Fibroblast of lung (primary cell): Measurements from ENCODE around the gene NTMT2. TPM values are rescaled to one million over a fixed set of nuclear protein-coding genes. Genes with fewer than 3 reads are reported as not detected.

ENCODE experiments used
- DNase-seq, 2 donors: peaks; one replicate each; pipeline versions ENCODE4 v3.0.0 to v3.0.0-alpha.2; 2010; ENCODE audit warnings: low read depth in 2 of 2
- H2AFZ ChIP-seq: 2 replicates; pipeline ENCODE4 v1.5.1; 2012; ENCODE audit warnings: low read length, control low read depth, inconsistent platforms
- H3K27ac ChIP-seq: 2 replicates; pipeline ENCODE4 v1.5.1; 2011; ENCODE audit warnings: low read length, control low read depth; ENCODE audit not compliant: insufficient read depth
- H3K27me3 ChIP-seq: 2 replicates; pipeline ENCODE4 v1.5.1; 2011; ENCODE audit warnings: mild to moderate bottlenecking, low read length; ENCODE audit not compliant: control insufficient read depth, insufficient read depth
- H3K36me3 ChIP-seq: 2 replicates; pipeline ENCODE4 v1.5.1; 2011; ENCODE audit warnings: low read length; ENCODE audit not compliant: control insufficient read depth, insufficient read depth
- H3K4me1 ChIP-seq: 2 replicates; pipeline ENCODE4 v1.5.1; 2011; ENCODE audit warnings: low read length; ENCODE audit not compliant: control insufficient read depth, insufficient read depth; ENCODE audit errors: extremely low read depth
- H3K4me2 ChIP-seq: 2 replicates; pipeline ENCODE4 v1.5.1; 2011; ENCODE audit warnings: low read length, control low read depth; ENCODE audit not compliant: insufficient read depth; ENCODE audit errors: extremely low read depth
- H3K4me3 ChIP-seq, 4 experiments: fragments of 200-600 bp in 1 of 4; sonication (generic) in 1 of 4; replicated peaks in 1 of 4; 2 replicates each; pipeline ENCODE4 v1.5.1; 2011 to 2016; ENCODE audit warnings: low read length in 4 of 4, low read depth in 3 of 4, mild to moderate bottlenecking in 3 of 4, control low read depth in 2 of 4, inconsistent platforms in 1 of 4, mixed read lengths in 1 of 4; ENCODE audit not compliant: insufficient read depth in 1 of 4; ENCODE audit errors: control extremely low read depth in 1 of 4
- H3K79me2 ChIP-seq: 2 replicates; pipeline ENCODE4 v1.5.1; 2012; ENCODE audit warnings: mild to moderate bottlenecking, low read length, inconsistent platforms; ENCODE audit not compliant: control insufficient read depth, insufficient read depth
- H3K9ac ChIP-seq: 2 replicates; pipeline ENCODE4 v1.5.1; 2011; ENCODE audit warnings: mild to moderate bottlenecking, low read length, control low read depth; ENCODE audit not compliant: insufficient read depth
- H3K9me3 ChIP-seq: 2 replicates; pipeline ENCODE4 v1.5.1; 2012; ENCODE audit warnings: low read depth, low read length; ENCODE audit not compliant: control insufficient read depth, insufficient read depth
- H4K20me1 ChIP-seq: 2 replicates; pipeline ENCODE4 v1.5.1; 2011; ENCODE audit warnings: low read length; ENCODE audit not compliant: control insufficient read depth, insufficient read depth; ENCODE audit errors: extremely low read depth
- EZH2 ChIP-seq: IDR thresholded peaks from 2 replicates; pipeline ENCODE4 v1.5.1; 2012; ENCODE audit warnings: low read length, control low read depth, mild to moderate bottlenecking; ENCODE audit errors: missing control alignments
- polyA plus RNA-seq, 2 donors: library from polyadenylated mRNA; depleted of rRNA in 1 of 2; stranded (reverse) in 1 of 2; unstranded in 1 of 2; fragments of >200 nt; gene quantifications; 2 replicates each; pipeline ENCODE4 v1.2.1, GENCODE V29; 2011 to 2012; ENCODE audit warnings: missing spikeins in 1 of 2
- total RNA-seq: library from RNA; depleted of rRNA; stranded (reverse); fragments of >200 nt; gene quantifications from 2 replicates; pipeline ENCODE4 v1.2.1, GENCODE V29; 2014
- TF ChIP-seq, protein P1 (sequence below), 2 donors: IDR thresholded peaks in 1 of 2; conservative IDR thresholded peaks in 1 of 2; 1 replicate in 1 of 2; 2 replicates in 1 of 2; pipeline ENCODE4 v1.5.1; 2011 to 2012; ENCODE audit warnings: low read length in 2 of 2, control low read depth in 1 of 2, inconsistent platforms in 1 of 2, low read depth in 1 of 2, mild to moderate bottlenecking in 1 of 2

Gene NTMT2
- total and polyA plus RNA-seq, 2 donors (not counting 1 experiment from before 2014, with no cell fraction given), result not detected

DNA sequence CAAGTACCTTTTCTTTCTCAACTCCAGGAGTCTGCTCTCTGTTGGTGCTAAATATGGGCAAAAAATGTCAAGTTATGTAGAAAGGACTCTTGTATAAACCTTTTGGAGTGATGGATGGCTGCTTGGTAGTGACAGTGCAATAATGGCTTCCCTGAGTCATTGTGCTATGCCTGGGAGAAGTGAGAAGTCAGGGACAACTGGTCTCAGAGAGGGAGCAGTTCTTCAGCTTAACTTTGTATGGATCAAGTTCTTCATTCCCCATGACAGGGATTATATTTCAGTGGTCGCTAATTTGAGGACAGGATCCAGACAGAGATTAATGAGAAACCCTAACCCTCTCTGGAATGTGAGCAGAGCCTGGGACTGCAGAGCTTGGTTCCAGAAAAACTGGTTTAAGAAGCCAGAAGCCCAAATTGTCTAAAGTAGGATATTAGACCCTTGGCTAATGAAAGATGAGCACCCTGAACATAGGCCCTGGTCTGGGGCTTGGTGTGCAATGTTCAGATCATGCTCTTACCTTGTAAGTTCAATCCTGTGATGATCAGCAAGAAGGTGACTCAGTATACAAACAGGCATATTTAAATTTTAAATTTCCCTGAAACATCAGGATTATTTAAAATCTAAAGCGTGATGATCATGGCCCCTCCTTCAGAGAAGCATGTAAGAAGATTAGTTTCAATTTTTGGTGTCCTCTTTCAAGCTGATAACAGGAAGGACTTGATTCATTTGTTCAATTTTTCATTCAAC is 50.9 kb downstream of the NTMT2 start:
- H3K79me2 ChIP-seq, result no peaks in the 10 kb centered on the region
- H3K9me3 ChIP-seq, result no peaks in the 10 kb centered on the region
- no peaks in the 10 kb centered on the region for H4K20me1 ChIP-seq
- no peaks in the 10 kb centered on the region for H3K4me1 ChIP-seq
- H3K4me2 ChIP-seq, result no peak overlapping the region
- no peaks in the 10 kb centered on the region for H3K27me3 ChIP-seq
- H3K4me3 ChIP-seq, result no peak overlapping the region
- H3K9ac ChIP-seq, result no peak overlapping the region
- H3K27ac ChIP-seq, result no peak overlapping the region
- DNase-seq, result peak in 1 of 2 donors; percentile 25
- TF ChIP-seq EZH2, result no peak
- TF ChIP-seq, protein P1, sequence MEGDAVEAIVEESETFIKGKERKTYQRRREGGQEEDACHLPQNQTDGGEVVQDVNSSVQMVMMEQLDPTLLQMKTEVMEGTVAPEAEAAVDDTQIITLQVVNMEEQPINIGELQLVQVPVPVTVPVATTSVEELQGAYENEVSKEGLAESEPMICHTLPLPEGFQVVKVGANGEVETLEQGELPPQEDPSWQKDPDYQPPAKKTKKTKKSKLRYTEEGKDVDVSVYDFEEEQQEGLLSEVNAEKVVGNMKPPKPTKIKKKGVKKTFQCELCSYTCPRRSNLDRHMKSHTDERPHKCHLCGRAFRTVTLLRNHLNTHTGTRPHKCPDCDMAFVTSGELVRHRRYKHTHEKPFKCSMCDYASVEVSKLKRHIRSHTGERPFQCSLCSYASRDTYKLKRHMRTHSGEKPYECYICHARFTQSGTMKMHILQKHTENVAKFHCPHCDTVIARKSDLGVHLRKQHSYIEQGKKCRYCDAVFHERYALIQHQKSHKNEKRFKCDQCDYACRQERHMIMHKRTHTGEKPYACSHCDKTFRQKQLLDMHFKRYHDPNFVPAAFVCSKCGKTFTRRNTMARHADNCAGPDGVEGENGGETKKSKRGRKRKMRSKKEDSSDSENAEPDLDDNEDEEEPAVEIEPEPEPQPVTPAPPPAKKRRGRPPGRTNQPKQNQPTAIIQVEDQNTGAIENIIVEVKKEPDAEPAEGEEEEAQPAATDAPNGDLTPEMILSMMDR (conservative IDR thresholded peaks at IDR 0.05 in 1 of 2, IDR thresholded peaks at IDR 0.05 in 1 of 2; ENCODE audit: low read depth in 1 of 2, low read length in 2 of 2), result no peak
- H3K36me3 ChIP-seq, result no peaks in the 10 kb centered on the region
- no peak overlapping the region for H2AFZ ChIP-seq

DNA sequence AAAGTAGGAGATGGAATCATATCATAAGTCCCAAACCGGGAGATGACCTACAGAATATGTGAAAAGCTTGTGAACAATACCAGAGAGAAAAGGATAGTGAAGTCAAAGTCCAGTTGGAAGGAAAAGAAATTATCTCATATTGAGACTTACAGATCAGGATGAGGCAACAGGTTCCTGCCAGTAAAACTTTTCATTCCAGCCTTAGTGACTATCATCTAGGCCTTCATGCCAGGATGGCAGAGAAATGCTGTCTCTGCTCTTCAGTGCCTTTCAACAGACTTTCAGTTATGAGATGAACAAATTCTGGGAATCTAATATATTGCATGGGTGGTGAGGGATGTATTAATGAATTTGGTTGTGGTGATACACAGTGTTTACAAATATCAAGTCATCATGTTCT is 52.3 kb downstream of the NTMT2 start:
- no peak overlapping the region for H2AFZ ChIP-seq
- H3K4me1 ChIP-seq, result no peaks in the 10 kb centered on the region
- no peaks in the 10 kb centered on the region for H4K20me1 ChIP-seq
- no peak overlapping the region for H3K9ac ChIP-seq
- no peaks in the 10 kb centered on the region for H3K36me3 ChIP-seq
- no peaks in the 10 kb centered on the region for H3K79me2 ChIP-seq
- no peaks in the 10 kb centered on the region for H3K27me3 ChIP-seq
- H3K4me2 ChIP-seq, result no peak overlapping the region
- H3K27ac ChIP-seq, result no peak overlapping the region
- DNase-seq, result no peak
- TF ChIP-seq, protein P1 (conservative IDR thresholded peaks at IDR 0.05 in 1 of 2, IDR thresholded peaks at IDR 0.05 in 1 of 2; ENCODE audit: low read depth in 1 of 2, low read length in 2 of 2), result no peak
- TF ChIP-seq EZH2, result no peak
- H3K4me3 ChIP-seq, result no peak overlapping the region
- no peaks in the 10 kb centered on the region for H3K9me3 ChIP-seq

DNA sequence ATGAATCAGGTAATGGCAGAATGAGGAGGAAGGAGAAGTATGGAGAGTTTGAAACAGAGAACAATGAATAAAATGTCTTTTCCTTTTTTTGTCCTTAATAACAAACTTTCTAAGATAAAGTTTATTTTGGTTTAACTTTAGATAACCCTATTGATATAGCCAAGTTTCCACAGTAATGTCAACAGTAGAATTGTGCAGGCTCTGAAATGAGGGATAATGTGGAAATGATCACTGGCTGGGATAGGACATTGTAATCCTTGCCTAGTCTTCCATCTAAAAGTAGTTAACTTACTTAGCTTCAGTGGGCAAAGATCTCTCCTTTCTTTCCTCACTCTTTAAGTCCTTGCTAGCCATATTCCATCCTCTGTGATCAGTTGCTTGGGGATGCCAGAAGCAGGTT is 52.8 kb downstream of the NTMT2 start:
- H4K20me1 ChIP-seq, result no peaks in the 10 kb centered on the region
- no peak overlapping the region for H3K4me3 ChIP-seq
- no peaks in the 10 kb centered on the region for H3K4me1 ChIP-seq
- no peak overlapping the region for H2AFZ ChIP-seq
- TF ChIP-seq, protein P1 (conservative IDR thresholded peaks at IDR 0.05 in 1 of 2, IDR thresholded peaks at IDR 0.05 in 1 of 2; ENCODE audit: low read depth in 1 of 2, low read length in 2 of 2), result no peak
- no peak for TF ChIP-seq EZH2
- no peaks in the 10 kb centered on the region for H3K9me3 ChIP-seq
- no peak for DNase-seq
- no peak overlapping the region for H3K4me2 ChIP-seq
- H3K27me3 ChIP-seq, result no peaks in the 10 kb centered on the region
- H3K79me2 ChIP-seq, result no peaks in the 10 kb centered on the region
- no peak overlapping the region for H3K27ac ChIP-seq
- H3K9ac ChIP-seq, result no peak overlapping the region
- H3K36me3 ChIP-seq, result no peaks in the 10 kb centered on the region
